Duodenal mucosa (tissue), 2 donors: ENCODE data around the gene ATAD2B.

Experiments used
- H3K27ac ChIP-seq: one replicate; pipeline ENCODE4 v1.7.0; 2013; ENCODE audit warnings: low read depth, low read length
- H3K27me3 ChIP-seq, 2 donors: one replicate each; pipeline ENCODE4 v1.7.0; 2013; ENCODE audit warnings: low read length in 2 of 2, control low read depth in 1 of 2; ENCODE audit not compliant: insufficient read depth in 2 of 2, control insufficient read depth in 1 of 2
- H3K36me3 ChIP-seq, 2 donors: one replicate each; pipeline ENCODE4 v1.7.0; 2013; ENCODE audit warnings: low read length in 2 of 2, control low read depth in 1 of 2; ENCODE audit not compliant: insufficient read depth in 2 of 2, control insufficient read depth in 1 of 2
- H3K4me1 ChIP-seq, 2 donors: one replicate each; pipeline ENCODE4 v1.7.0; 2013; ENCODE audit warnings: low read length in 2 of 2, control low read depth in 1 of 2; ENCODE audit not compliant: insufficient read depth in 2 of 2, control insufficient read depth in 1 of 2
- H3K4me3 ChIP-seq, 2 donors: one replicate each; pipeline ENCODE4 v1.7.0; 2013; ENCODE audit warnings: low read length in 2 of 2, low read depth in 1 of 2
- H3K9ac ChIP-seq, 2 donors: one replicate each; pipeline ENCODE4 v1.7.0; 2013; ENCODE audit warnings: low read length in 2 of 2, low read depth in 1 of 2
- H3K9me3 ChIP-seq, 2 donors: one replicate each; pipeline ENCODE4 v1.7.0; 2013; ENCODE audit warnings: low read length in 2 of 2, control low read depth in 1 of 2; ENCODE audit not compliant: control insufficient read depth in 1 of 2

The ATAD2B gene

DNA sequence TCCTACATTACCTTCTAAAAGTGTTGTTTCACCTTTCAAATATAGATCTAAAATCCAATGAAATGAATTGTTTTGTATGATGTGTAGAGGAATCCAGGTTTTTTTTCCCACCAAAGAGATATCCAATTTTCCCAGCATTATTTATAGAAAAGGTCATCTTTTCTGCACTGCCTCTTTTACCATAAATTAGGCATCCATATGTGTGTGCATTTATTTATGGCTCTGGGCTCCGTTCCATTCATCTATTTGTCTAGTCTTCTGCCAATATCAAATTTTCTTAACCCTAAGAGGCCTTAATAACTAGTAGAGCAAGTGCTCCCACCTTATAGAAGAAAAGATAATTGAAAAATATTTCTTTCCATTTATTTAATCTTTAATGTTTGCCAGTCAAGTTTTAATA lies 88.3 kb downstream of the ATAD2B start:
- Histone ChIP-seq H3K4me3 (no peak overlapping the region), H3K27me3 (no peaks in the 10 kb centered on the region), H3K9ac (no peak overlapping the region), H3K27ac (no peak overlapping the region), H3K9me3 (no peaks in the 10 kb centered on the region), H3K4me1 (peaks cover 0 to 3% of the 10 kb centered on the region in 2 donors), H3K36me3 (peaks cover 0 to 12% of the 10 kb centered on the region in 2 donors)

DNA sequence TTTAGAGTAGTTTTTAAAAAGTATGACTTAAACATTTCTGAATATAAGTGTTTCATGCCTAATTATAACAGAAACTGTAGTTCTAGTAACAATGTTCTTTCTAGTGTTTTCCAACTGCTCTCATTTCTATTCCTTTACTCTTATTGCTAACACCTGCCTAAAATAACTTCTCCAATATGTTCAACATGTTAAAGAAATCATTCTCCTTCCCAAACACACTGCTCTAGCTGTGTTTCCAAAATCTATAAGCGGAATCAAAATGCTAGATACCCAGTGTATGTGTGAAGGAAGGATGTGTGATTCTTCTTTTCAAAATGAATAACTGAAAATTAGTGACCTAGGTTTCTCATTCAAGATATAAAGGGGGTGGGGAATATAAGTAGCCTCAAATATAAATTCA lies 89.1 kb downstream of the ATAD2B start:
- no peak overlapping the region for H3K9ac ChIP-seq
- H3K9me3 ChIP-seq = no peaks in the 10 kb centered on the region
- peaks cover 0 to 12% of the 10 kb centered on the region in 2 donors for H3K36me3 ChIP-seq
- no peaks in the 10 kb centered on the region for H3K27me3 ChIP-seq
- H3K27ac ChIP-seq = no peak overlapping the region
- H3K4me1 ChIP-seq = no peaks in the 10 kb centered on the region
- no peak overlapping the region for H3K4me3 ChIP-seq

DNA sequence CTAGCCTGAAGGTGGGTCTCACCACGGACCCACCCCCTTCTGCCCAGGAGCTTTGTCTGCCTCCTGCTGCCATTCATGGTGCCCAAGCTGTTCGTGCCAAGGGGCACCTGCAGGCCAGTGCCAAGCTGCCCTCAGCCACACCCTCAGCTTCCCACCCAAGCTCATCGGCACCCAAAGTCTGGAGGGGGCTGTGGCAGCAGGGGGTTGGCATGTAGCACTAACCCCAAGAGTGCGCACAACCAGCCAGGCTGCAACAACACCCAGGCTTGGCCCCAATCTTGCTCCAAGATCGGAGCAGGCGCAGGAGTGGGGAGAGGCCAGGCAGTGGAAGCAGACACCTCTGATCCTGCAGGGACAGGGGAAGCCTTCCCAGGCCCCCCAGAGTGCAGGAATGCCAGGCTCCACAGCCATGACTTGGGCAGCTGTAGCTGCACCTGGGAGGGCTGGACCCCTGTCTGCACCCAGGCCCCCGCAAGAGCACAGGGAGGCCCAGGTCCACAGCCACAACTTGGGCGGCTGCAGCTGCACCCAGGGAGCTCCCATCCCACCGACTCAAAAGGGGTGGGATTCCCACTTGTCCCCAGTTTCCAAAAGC lies 89.9 kb downstream of the ATAD2B start:
- Histone ChIP-seq H3K27me3 (no peaks in the 10 kb centered on the region), H3K27ac (no peak overlapping the region)

DNA sequence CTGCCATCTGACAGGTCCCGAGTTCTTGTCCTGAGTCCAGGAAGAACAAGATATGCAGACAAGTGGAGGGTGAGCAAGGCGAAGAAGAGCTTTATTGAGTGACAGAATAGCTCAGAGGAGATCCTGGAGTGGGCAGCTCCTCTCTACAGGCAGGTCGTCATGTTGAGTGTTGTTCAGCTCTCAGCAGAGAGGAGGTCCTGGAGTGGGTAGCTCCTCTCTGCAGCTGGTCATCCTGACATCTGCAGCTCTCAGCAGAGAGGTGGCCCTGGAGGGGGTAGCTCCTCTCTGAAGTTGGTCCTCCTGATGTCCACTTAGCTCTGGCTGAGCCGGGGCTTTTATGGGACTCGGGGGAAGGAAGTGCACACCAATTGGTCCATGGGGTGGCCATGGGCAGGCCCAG lies 90.4 kb downstream of the ATAD2B start:
- Histone ChIP-seq H3K36me3 (peaks cover 0 to 12% of the 10 kb centered on the region in 2 donors), H3K4me1 (no peaks in the 10 kb centered on the region), H3K9ac (no peak overlapping the region), H3K27ac (no peak overlapping the region), H3K4me3 (no peak overlapping the region), H3K9me3 (no peaks in the 10 kb centered on the region), H3K27me3 (no peaks in the 10 kb centered on the region)

More for the DNA sequence above, 89.9 kb downstream of the ATAD2B start:
- H3K9me3 ChIP-seq = no peaks in the 10 kb centered on the region
- H3K4me1 ChIP-seq = no peaks in the 10 kb centered on the region
- H3K9ac ChIP-seq = no peak overlapping the region
- no peak overlapping the region for H3K4me3 ChIP-seq
- peaks cover 0 to 12% of the 10 kb centered on the region in 2 donors for H3K36me3 ChIP-seq

DNA sequence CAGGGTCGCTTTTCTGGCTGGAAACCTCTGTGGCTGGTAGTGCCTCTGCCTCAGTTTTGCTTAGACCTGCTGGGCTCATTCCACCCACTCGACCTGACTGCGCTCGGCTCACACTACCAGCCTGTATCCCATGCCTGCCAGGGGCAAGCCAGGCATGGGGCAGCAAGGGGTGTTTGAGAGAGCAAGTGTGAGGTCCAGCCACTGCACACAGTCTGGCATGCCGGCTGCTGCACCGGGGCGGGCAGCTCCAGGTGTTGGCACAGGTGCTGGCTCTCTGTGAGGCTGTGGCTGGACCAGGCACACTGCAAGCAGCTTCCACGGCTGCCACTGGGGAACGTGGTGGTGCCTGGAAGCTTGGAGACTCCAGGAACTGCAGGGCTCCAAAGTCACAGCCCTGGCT lies 90.9 kb downstream of the ATAD2B start:
- no peaks in the 10 kb centered on the region for H3K9me3 ChIP-seq
- no peaks in the 10 kb centered on the region for H3K4me1 ChIP-seq
- peaks cover 0 to 12% of the 10 kb centered on the region in 2 donors for H3K36me3 ChIP-seq
- H3K27ac ChIP-seq = no peak overlapping the region
- H3K27me3 ChIP-seq = no peaks in the 10 kb centered on the region
- no peak overlapping the region for H3K4me3 ChIP-seq
- no peak overlapping the region for H3K9ac ChIP-seq

DNA sequence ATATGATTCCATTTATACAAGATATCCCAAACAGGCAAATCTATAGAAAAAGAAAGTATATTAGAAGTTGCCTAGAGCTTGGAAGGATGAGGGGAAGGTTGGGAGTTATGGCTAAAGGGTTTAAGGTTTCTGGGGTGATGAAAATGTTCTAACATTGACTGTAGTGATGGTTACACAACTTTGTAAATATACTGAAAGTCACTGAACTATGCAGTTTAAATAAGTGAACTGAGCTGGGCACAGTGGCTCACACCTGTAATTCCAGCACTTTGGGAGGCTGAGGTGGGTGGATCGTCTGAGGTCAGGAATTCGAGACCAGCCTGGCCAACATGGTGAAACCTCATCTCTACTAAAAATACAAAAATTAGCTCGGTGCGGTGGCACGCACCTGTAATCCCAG lies 91.5 kb downstream of the ATAD2B start:
- no peaks in the 10 kb centered on the region for H3K9me3 ChIP-seq
- H3K4me1 ChIP-seq = no peaks in the 10 kb centered on the region
- H3K27ac ChIP-seq = no peak overlapping the region
- H3K36me3 ChIP-seq = peaks cover 0 to 12% of the 10 kb centered on the region in 2 donors
- H3K27me3 ChIP-seq = no peaks in the 10 kb centered on the region
- H3K4me3 ChIP-seq = no peak overlapping the region
- no peak overlapping the region for H3K9ac ChIP-seq

DNA sequence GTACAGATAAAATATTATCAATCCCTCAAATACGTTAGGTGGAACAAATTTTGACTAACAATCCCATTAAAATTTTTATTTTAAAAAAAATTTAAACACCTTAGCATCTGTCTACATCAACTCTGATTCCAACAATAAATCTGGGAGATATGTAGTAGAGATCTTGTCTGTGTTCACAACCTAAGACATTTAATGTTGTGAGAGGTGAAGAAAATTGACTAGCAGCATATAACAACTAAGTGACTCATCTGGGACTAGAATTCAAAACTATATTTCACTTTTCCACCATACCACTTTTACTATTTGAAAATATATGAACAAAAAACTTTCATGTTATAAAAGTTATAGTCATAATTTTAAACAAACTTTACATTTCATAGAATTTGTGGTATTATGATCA lies 97.9 kb downstream of the ATAD2B start:
- H3K36me3 ChIP-seq = peaks cover 0 to 2% of the 10 kb centered on the region in 2 donors
- H3K9me3 ChIP-seq = no peaks in the 10 kb centered on the region
- no peak overlapping the region for H3K4me3 ChIP-seq
- H3K9ac ChIP-seq = no peak overlapping the region
- no peaks in the 10 kb centered on the region for H3K27me3 ChIP-seq
- H3K27ac ChIP-seq = no peak overlapping the region
- H3K4me1 ChIP-seq = no peaks in the 10 kb centered on the region

DNA sequence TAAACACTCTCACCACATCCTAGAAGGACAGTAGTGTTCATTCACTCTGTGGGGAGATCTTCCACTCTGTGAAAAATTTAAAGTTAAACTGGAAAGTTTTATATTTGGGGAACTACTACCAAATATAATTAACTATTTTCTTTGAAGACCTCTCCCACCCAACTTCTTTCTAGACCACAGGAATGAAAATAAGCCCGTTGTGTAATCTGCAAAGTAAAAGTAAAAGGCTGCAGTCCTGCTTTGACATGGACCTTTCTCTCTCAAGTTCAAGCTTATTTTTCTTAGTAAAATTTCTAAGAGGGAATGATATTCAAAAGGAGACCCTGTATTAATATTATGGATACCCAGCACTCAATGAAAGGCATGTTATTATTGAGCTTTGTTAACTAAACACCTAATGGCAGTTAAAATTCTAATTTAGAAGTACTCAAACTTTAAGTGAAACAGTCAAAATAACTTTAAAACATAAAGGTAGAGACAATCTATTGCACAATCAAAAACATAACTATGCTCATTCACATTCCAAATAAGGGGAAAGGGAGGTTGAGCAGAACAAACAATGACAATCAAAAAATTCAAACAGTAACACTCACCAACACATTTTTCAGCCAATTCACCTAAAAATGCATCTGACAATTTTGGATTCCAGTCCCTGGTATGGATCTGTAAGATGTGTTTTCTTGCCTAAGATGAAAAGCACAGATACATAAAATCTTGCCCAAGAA lies 98.5 kb downstream of the ATAD2B start:
- H3K27ac ChIP-seq = no peak overlapping the region
- no peaks in the 10 kb centered on the region for H3K9me3 ChIP-seq
- no peak overlapping the region for H3K4me3 ChIP-seq
- peaks cover 0 to 2% of the 10 kb centered on the region in 2 donors for H3K36me3 ChIP-seq
- no peak overlapping the region for H3K9ac ChIP-seq
- no peaks in the 10 kb centered on the region for H3K4me1 ChIP-seq
- no peaks in the 10 kb centered on the region for H3K27me3 ChIP-seq

DNA sequence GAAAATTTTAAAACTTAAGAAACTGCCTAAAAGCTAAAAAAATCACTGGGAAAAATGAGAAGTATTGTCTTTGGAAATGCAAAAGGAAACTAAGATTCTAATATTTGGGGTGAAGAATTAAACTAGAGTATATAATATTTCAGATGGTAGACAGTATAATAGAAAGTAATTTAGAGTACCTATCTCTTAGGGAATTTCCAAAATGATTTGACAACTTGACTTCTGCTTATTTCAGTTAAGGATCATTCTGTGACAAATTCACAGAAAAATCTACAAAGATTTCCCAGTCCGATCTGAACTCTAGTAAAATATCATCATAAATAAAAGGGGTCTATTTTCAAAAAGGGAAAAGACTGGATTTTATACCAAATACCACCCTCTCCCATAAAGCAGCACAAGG lies 99.6 kb downstream of the ATAD2B start:
- Histone ChIP-seq H3K9me3 (no peaks in the 10 kb centered on the region), H3K4me1 (no peaks in the 10 kb centered on the region), H3K27me3 (no peaks in the 10 kb centered on the region), H3K4me3 (no peak overlapping the region), H3K36me3 (peaks cover 2 to 7% of the 10 kb centered on the region in 2 donors), H3K27ac (no peak overlapping the region), H3K9ac (no peak overlapping the region)

DNA sequence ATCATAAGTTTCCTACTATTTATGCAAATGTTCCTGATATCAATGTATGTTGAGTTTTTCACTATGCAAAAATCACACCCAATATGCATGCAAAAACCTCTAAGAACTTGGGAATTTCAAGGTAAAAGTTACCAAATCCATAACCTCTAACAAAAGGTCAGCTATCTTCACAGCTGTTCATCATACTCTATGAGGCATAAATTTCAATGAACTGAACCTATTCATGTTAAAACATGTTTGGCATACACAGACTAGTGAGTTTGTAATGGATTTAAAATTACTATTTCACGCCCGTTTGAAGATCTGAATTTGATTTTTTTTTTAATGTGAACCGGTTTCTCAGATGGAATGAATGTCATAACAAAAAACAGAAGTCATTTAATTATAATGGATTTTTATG lies 100.2 kb downstream of the ATAD2B start:
- Histone ChIP-seq H3K4me3 (no peak overlapping the region), H3K27me3 (no peaks in the 10 kb centered on the region), H3K9ac (no peak overlapping the region), H3K9me3 (no peaks in the 10 kb centered on the region), H3K27ac (no peak overlapping the region), H3K4me1 (no peaks in the 10 kb centered on the region), H3K36me3 (peaks cover 2 to 12% of the 10 kb centered on the region in 2 donors)
